Endothelial cell of umbilical vein (primary cell): ENCODE measurements around the gene CAMSAP3. TPM values are rescaled to one million over a fixed set of nuclear protein-coding genes. Genes with fewer than 3 reads are reported as not detected.

ENCODE experiments used
- BruUV-seq: library from RNA; stranded (reverse); fragments of 400-500 nt; replicated peaks from 2 replicates; lab custom pipeline; 2021; lab: Mats Ljungman, UMichigan
- CTCF ChIA-PET: fragments of 300-600, 350-600 bp; sonication (Branson Sonifier 250); formaldehyde crosslinking; loops from one replicate; lab custom pipeline; 2021; ENCODE audit warnings: antibody characterized with exemption, inconsistent platforms; lab: Charles Lee
- POLR2A ChIA-PET: fragments of 300-600, 350-600 bp; sonication (Branson Sonifier 250); formaldehyde crosslinking; loops from one replicate; lab custom pipeline; 2021; ENCODE audit warnings: antibody characterized with exemption, inconsistent platforms; lab: Charles Lee
- DNase-seq: peaks from one replicate; pipeline ENCODE4 v3.0.0-alpha.2; 2011; ENCODE audit warnings: low read depth, low spot score
- FAIRE-seq: peaks from 2 replicates; lab custom pipeline; 2011; peaks lifted over from hg19 to GRCh38; lab: Jason Lieb, UNC
- H2AFZ ChIP-seq: 2 replicates; pipeline ENCODE4 v1.6.0; 2012; ENCODE audit warnings: low read depth, low read length, control low read depth, inconsistent platforms
- H3K27ac ChIP-seq: 2 replicates; pipeline ENCODE4 v1.5.1; 2011; ENCODE audit warnings: low read depth, mild to moderate bottlenecking, control low read depth, low read length, moderate library complexity; ENCODE audit not compliant: insufficient read depth
- H3K27me3 ChIP-seq, 2 experiments: 2 replicates each; pipeline versions ENCODE4 v1.6.0 to v1.6.1; 2011; ENCODE audit warnings: low read length in 2 of 2, mixed read lengths in 1 of 2; ENCODE audit not compliant: control insufficient read depth in 2 of 2, insufficient read depth in 2 of 2
- H3K36me3 ChIP-seq, 2 experiments: 2 replicates in 1 of 2; 3 replicates in 1 of 2; pipeline ENCODE4 v1.5.1; 2011; ENCODE audit warnings: low read length in 2 of 2, mild to moderate bottlenecking in 1 of 2, moderate library complexity in 1 of 2; ENCODE audit not compliant: control insufficient read depth in 2 of 2, insufficient read depth in 2 of 2; ENCODE audit errors: extremely low read depth in 1 of 2
- H3K4me1 ChIP-seq: 3 replicates; pipeline ENCODE4 v1.5.1; 2011; ENCODE audit warnings: mild to moderate bottlenecking, low read length; ENCODE audit not compliant: control insufficient read depth, insufficient read depth; ENCODE audit errors: extremely low read depth
- H3K4me2 ChIP-seq: 2 replicates; pipeline ENCODE4 v1.6.1; 2011; ENCODE audit warnings: low read length, control low read depth, mixed read lengths; ENCODE audit not compliant: insufficient read depth
- H3K4me3 ChIP-seq, 3 experiments: fragments of 200-600 bp in 1 of 3; sonication (generic), shearing (Covaris generic) in 1 of 3; replicated peaks in 1 of 3; 2 replicates each; pipeline ENCODE4 v1.5.1; 2011 to 2016; ENCODE audit warnings: control low read depth in 3 of 3, low read length in 3 of 3, mild to moderate bottlenecking in 2 of 3, inconsistent platforms in 1 of 3, low read depth in 1 of 3, moderate library complexity in 1 of 3; ENCODE audit not compliant: insufficient read depth in 1 of 3
- H3K79me2 ChIP-seq: 2 replicates; pipeline ENCODE4 v1.6.0; 2012; ENCODE audit warnings: low read length, inconsistent platforms; ENCODE audit not compliant: control insufficient read depth, insufficient read depth
- H3K9ac ChIP-seq: replicated peaks from 2 replicates; pipeline ENCODE3; 2011; ENCODE audit warnings: low read length, control low read depth; ENCODE audit not compliant: insufficient read depth; ENCODE audit errors: extremely low read depth
- H3K9me1 ChIP-seq: replicated peaks from 3 replicates; pipeline ENCODE4 v1.6.0; 2011; ENCODE audit warnings: mild to moderate bottlenecking, low read length; ENCODE audit not compliant: control insufficient read depth, insufficient read depth; ENCODE audit errors: extremely low read depth
- H3K9me3 ChIP-seq: replicated peaks from 2 replicates; pipeline ENCODE4 v1.5.1; 2012; ENCODE audit warnings: low read length, inconsistent platforms; ENCODE audit not compliant: control insufficient read depth, insufficient read depth
- H4K20me1 ChIP-seq: replicated peaks from 2 replicates; pipeline ENCODE3; 2011; ENCODE audit warnings: mild to moderate bottlenecking, low read length; ENCODE audit not compliant: control insufficient read depth, insufficient read depth; ENCODE audit errors: extremely low read depth
- CTCF ChIP-seq, 2 donors: IDR thresholded peaks; 1 replicate in 1 of 2; 2 replicates in 1 of 2; pipeline ENCODE4 v1.5.1; 2011; ENCODE audit warnings: low read length in 2 of 2, mild to moderate bottlenecking in 2 of 2, moderate library complexity in 2 of 2, control low read depth in 1 of 2, inconsistent platforms in 1 of 2, low read depth in 1 of 2; ENCODE audit not compliant: insufficient read depth in 1 of 2; ENCODE audit errors: extremely low read depth in 1 of 2
- EZH2 ChIP-seq: IDR thresholded peaks from 2 replicates; pipeline ENCODE4 v1.6.1; 2012; ENCODE audit warnings: borderline replicate concordance, low read depth, mild to moderate bottlenecking, moderate library complexity, low read length, inconsistent platforms; ENCODE audit not compliant: severe bottlenecking
- FOS ChIP-seq: IDR thresholded peaks from 2 replicates; pipeline ENCODE4 v1.6.1; 2011; ENCODE audit warnings: mild to moderate bottlenecking, low read length, moderate library complexity, borderline replicate concordance; ENCODE audit not compliant: insufficient read depth
- GATA2 ChIP-seq: IDR thresholded peaks from 2 replicates; pipeline ENCODE4 v1.7.0; 2011; ENCODE audit warnings: low read depth, mild to moderate bottlenecking, moderate library complexity, mixed read lengths, low read length; ENCODE audit not compliant: insufficient read length, insufficient read depth
- JUN ChIP-seq: IDR thresholded peaks from 2 replicates; pipeline ENCODE4 v1.6.1; 2011; ENCODE audit warnings: borderline replicate concordance, low read depth; ENCODE audit not compliant: insufficient read length, insufficient read depth
- MAX ChIP-seq: IDR thresholded peaks from 2 replicates; pipeline ENCODE4 v1.6.1; 2011; ENCODE audit not compliant: insufficient read depth, insufficient read length
- MYC ChIP-seq: IDR thresholded peaks from one replicate; pipeline ENCODE4 v1.6.1; 2011; ENCODE audit warnings: mild to moderate bottlenecking, low read depth, low read length
- POLR2A ChIP-seq: IDR thresholded peaks from 2 replicates; pipeline ENCODE4 v1.6.1; 2012; ENCODE audit warnings: low read depth, mild to moderate bottlenecking, control low read depth, low read length
- POLR2AphosphoS5 ChIP-seq: IDR thresholded peaks from 2 replicates; pipeline ENCODE4 v1.6.1; 2012; ENCODE audit warnings: low read depth, mild to moderate bottlenecking, control low read depth, low read length, moderate library complexity; ENCODE audit not compliant: insufficient read depth
- dilution Hi-C: fragments of 300-500 bp; cut with MboI; formaldehyde crosslinking; loops from one replicate; pipeline ENCODE4 v1.15.0; 2019; ENCODE audit warnings: low sequenced_read_pairs; ENCODE audit not compliant: extremely low pct_ligation_motif_present
- intact Hi-C: fragments of 100-400 bp; cut with micrococcal nuclease; formaldehyde crosslinking; loops from one replicate; pipeline ENCODE4 v1.10.0; 2022
- polyA plus RNA-seq, 4 experiments: library from polyadenylated mRNA; depleted of rRNA in 3 of 4; stranded (reverse) in 3 of 4; unstranded in 1 of 4; fragments of >200 nt; gene quantifications; 2 replicates each; pipeline versions ENCODE4 v1.2.1 to v1.2.3, GENCODE V29; 2011 to 2012; ENCODE audit warnings: missing spikeins in 1 of 4
- total RNA-seq: library from RNA; stranded (reverse); gene quantifications from 2 replicates; pipeline ENCODE4 v1.2.3, GENCODE V29; 2021

Gene CAMSAP3
- total and polyA plus RNA-seq, 2 donors (not counting 3 experiments of a cell fraction or from before 2014, with no cell fraction given), result 0.11 to 0.22 TPM

- dilution Hi-C loops (no loop called here), intact Hi-C loops (no loop called here)
- FAIRE-seq (no peak), DNase-seq (no peak)
- Histone ChIP-seq H3K9ac (no peak overlapping the region), H3K9me3 (no peaks in the 10 kb centered on the region), H3K27me3 (no peaks in the 10 kb centered on the region), H3K79me2 (no peaks in the 10 kb centered on the region), H3K4me1 (no peaks in the 10 kb centered on the region), H2AFZ (no peak overlapping the region), H3K4me3 (no peak overlapping the region), H4K20me1 (no peaks in the 10 kb centered on the region), H3K36me3 (peaks cover 0 to 24% of the 10 kb centered on the region in 2 experiments), H3K27ac (no peak overlapping the region), H3K4me2 (no peak overlapping the region), H3K9me1 (no peaks in the 10 kb centered on the region)
- ChIA-PET POLR2A (interaction anchor here (0.5 kb wide), 1 partner anchor 255 kb away, joined by 5 read pairs; no protein-coding TSS in a partner anchor), CTCF (interaction anchor here (2.2 kb wide), 1 partner anchor 19 kb away, joined by 6 read pairs; no protein-coding TSS in a partner anchor)
- no TSS peak for BruUV-seq
- no peak for TF ChIP-seq GATA2
- no peak for TF ChIP-seq MAX
- no peak for TF ChIP-seq FOS
- no peak for TF ChIP-seq CTCF (IDR thresholded peaks at IDR 0.05; ENCODE audit: extremely low read depth in 1 of 2, insufficient read depth in 1 of 2, low read depth in 1 of 2, low read length in 2 of 2)
- no peak for TF ChIP-seq JUN
- no peak for TF ChIP-seq EZH2
- no peak for TF ChIP-seq POLR2A
- no peak for TF ChIP-seq POLR2AphosphoS5
- no peak for TF ChIP-seq MYC
Observed at GRCh38 chr19:7549429-7550148, 46.1 kb upstream of the CAMSAP3 start.
